H1 (cell line): ENCODE data around the gene PACSIN2. TPM values are rescaled to one million over a fixed set of nuclear protein-coding genes. Genes with fewer than 3 reads are reported as not detected.

Source experiments
- CTCF ChIA-PET: fragments of 300-600 bp; sonication (Branson Sonifier 250); formaldehyde crosslinking; loops from one replicate; lab custom pipeline; 2021; ENCODE audit not compliant: partially characterized antibody; lab: Charles Lee
- POLR2A ChIA-PET: fragments of 300-600 bp; sonication (Branson Sonifier 250); formaldehyde crosslinking; loops from one replicate; lab custom pipeline; 2021; ENCODE audit warnings: inconsistent platforms; ENCODE audit not compliant: partially characterized antibody; lab: Charles Lee
- DNase-seq, 2 experiments: peaks; one replicate each; pipeline versions ENCODE4 v3.0.0 to v3.0.0-alpha.2; 2010 to 2022; ENCODE audit warnings: low spot score in 2 of 2, low read depth in 1 of 2, mixed read lengths in 1 of 2
- FAIRE-seq: peaks from 2 replicates; lab custom pipeline; 2011; peaks lifted over from hg19 to GRCh38; lab: Jason Lieb, UNC
- H2AFZ ChIP-seq: 2 replicates; pipeline ENCODE4 v1.8.1; 2012; ENCODE audit warnings: low read length, inconsistent platforms
- H2AK5ac ChIP-seq: 2 replicates; pipeline ENCODE4 v1.6.1; 2013; ENCODE audit warnings: low read depth, low read length
- H2BK120ac ChIP-seq: replicated peaks from 2 replicates; pipeline ENCODE3; 2013; ENCODE audit warnings: low read depth, low read length, inconsistent platforms
- H2BK12ac ChIP-seq: 2 replicates; pipeline ENCODE4 v1.6.1; 2013; ENCODE audit warnings: low read depth, low read length
- H2BK15ac ChIP-seq: 2 replicates; pipeline ENCODE4 v1.6.1; 2013; ENCODE audit warnings: low read length
- H2BK20ac ChIP-seq: 2 replicates; pipeline ENCODE4 v1.6.1; 2013; ENCODE audit warnings: low read length
- H2BK5ac ChIP-seq: 2 replicates; pipeline ENCODE4 v1.6.1; 2013; ENCODE audit warnings: low read depth, low read length
- H3K14ac ChIP-seq: 2 replicates; pipeline ENCODE4 v1.6.1; 2013; ENCODE audit warnings: inconsistent platforms; ENCODE audit not compliant: insufficient read length
- H3K18ac ChIP-seq: 2 replicates; pipeline ENCODE4 v1.6.1; 2013; ENCODE audit warnings: low read length; ENCODE audit errors: extremely low read depth
- H3K23ac ChIP-seq: 2 replicates; pipeline ENCODE4 v1.6.1; 2013; ENCODE audit warnings: inconsistent platforms; ENCODE audit not compliant: insufficient read length
- H3K23me2 ChIP-seq: 2 replicates; pipeline ENCODE4 v1.6.1; 2013; ENCODE audit warnings: low read depth, low read length
- H3K27ac ChIP-seq: 2 replicates; pipeline ENCODE4 v1.6.1; 2011; ENCODE audit warnings: low read depth, low read length, inconsistent platforms
- H3K27me3 ChIP-seq, 4 experiments: replicated peaks in 1 of 4; 1 replicate in 1 of 4; 2 replicates in 3 of 4; pipeline versions ENCODE4 v1.6.1 to v1.8.1; 2011 to 2013; ENCODE audit warnings: low read length in 3 of 4, mild to moderate bottlenecking in 3 of 4, inconsistent platforms in 2 of 4, mixed read lengths in 2 of 4, moderate library complexity in 1 of 4; ENCODE audit not compliant: control insufficient read depth in 3 of 4, insufficient read depth in 3 of 4; ENCODE audit errors: extremely low read depth in 1 of 4
- H3K36me3 ChIP-seq, 4 experiments: 2 replicates each; pipeline versions ENCODE4 v1.6.1 to v1.8.1; 2011 to 2013; ENCODE audit warnings: mild to moderate bottlenecking in 4 of 4, low read length in 3 of 4, moderate library complexity in 2 of 4, control low read depth in 1 of 4, inconsistent platforms in 1 of 4; ENCODE audit not compliant: insufficient read depth in 4 of 4, control insufficient read depth in 2 of 4
- H3K4ac ChIP-seq: replicated peaks from 2 replicates; pipeline ENCODE3; 2013; ENCODE audit warnings: low read length, low read depth, mixed read lengths, inconsistent platforms; ENCODE audit not compliant: insufficient read length
- H3K4me1 ChIP-seq, 4 experiments: replicated peaks in 1 of 4; 1 replicate in 1 of 4; 2 replicates in 3 of 4; pipeline versions ENCODE4 v1.6.1 to v1.8.1; 2011 to 2013; ENCODE audit warnings: low read length in 3 of 4, inconsistent platforms in 2 of 4, mixed read lengths in 1 of 4; ENCODE audit not compliant: insufficient read depth in 4 of 4, control insufficient read depth in 3 of 4
- H3K4me2 ChIP-seq, 2 experiments: 2 replicates each; pipeline versions ENCODE4 v1.6.1 to v1.8.1; 2011 to 2013; ENCODE audit warnings: low read depth in 2 of 2, low read length in 2 of 2, control low read depth in 1 of 2, inconsistent platforms in 1 of 2, mild to moderate bottlenecking in 1 of 2; ENCODE audit not compliant: insufficient read depth in 1 of 2
- H3K4me3 ChIP-seq, 4 experiments: fragments of 200-600, 300-600 bp in 1 of 4; sonication (generic), shearing (Covaris generic), sonication (Bioruptor Twin) in 1 of 4; 2 replicates each; pipeline versions ENCODE4 v1.5.1 to v1.8.1; 2011 to 2016; ENCODE audit warnings: low read length in 4 of 4, low read depth in 3 of 4, control low read depth in 2 of 4, inconsistent platforms in 2 of 4, mild to moderate bottlenecking in 2 of 4, mixed read lengths in 1 of 4, moderate library complexity in 1 of 4; ENCODE audit not compliant: insufficient read depth in 2 of 4; ENCODE audit errors: extremely low read depth in 1 of 4
- H3K56ac ChIP-seq: replicated peaks from 2 replicates; pipeline ENCODE3; 2013; ENCODE audit warnings: low read depth, mild to moderate bottlenecking, mixed read lengths, low read length, inconsistent platforms; ENCODE audit not compliant: insufficient read length
- H3K79me1 ChIP-seq: 2 replicates; pipeline ENCODE4 v1.6.1; 2013; ENCODE audit warnings: low read depth, low read length, control low read depth
- H3K79me2 ChIP-seq, 2 experiments: 2 replicates each; pipeline versions ENCODE4 v1.6.1 to v1.8.1; 2012 to 2013; ENCODE audit warnings: low read length in 2 of 2, mild to moderate bottlenecking in 2 of 2, inconsistent platforms in 1 of 2; ENCODE audit not compliant: insufficient read depth in 2 of 2, control insufficient read depth in 1 of 2
- H3K9ac ChIP-seq, 4 experiments: replicated peaks in 1 of 4; 1 replicate in 1 of 4; 2 replicates in 3 of 4; pipeline versions ENCODE4 v1.6.1 to v1.8.1; 2011 to 2013; ENCODE audit warnings: low read depth in 3 of 4, low read length in 3 of 4, control low read depth in 2 of 4, mild to moderate bottlenecking in 2 of 4, moderate library complexity in 2 of 4, inconsistent platforms in 1 of 4; ENCODE audit errors: extremely low read depth in 1 of 4
- H3K9me3 ChIP-seq, 2 experiments: 2 replicates each; pipeline versions ENCODE4 v1.6.1 to v1.8.1; 2012 to 2013; ENCODE audit warnings: mild to moderate bottlenecking in 2 of 2, moderate library complexity in 2 of 2, control low read depth in 1 of 2, inconsistent platforms in 1 of 2, low read depth in 1 of 2, low read length in 1 of 2, mixed read lengths in 1 of 2; ENCODE audit not compliant: insufficient read depth in 2 of 2
- H4K20me1 ChIP-seq, 2 experiments: replicated peaks in 1 of 2; 2 replicates each; pipeline versions ENCODE3 to v1.8.1; 2011 to 2013; ENCODE audit warnings: inconsistent platforms in 2 of 2, low read length in 2 of 2, mild to moderate bottlenecking in 1 of 2; ENCODE audit not compliant: insufficient read depth in 2 of 2, control insufficient read depth in 1 of 2
- H4K5ac ChIP-seq: 2 replicates; pipeline ENCODE4 v1.6.1; 2013; ENCODE audit warnings: low read length, low read depth, mixed read lengths, inconsistent platforms; ENCODE audit not compliant: insufficient read length
- H4K8ac ChIP-seq: 2 replicates; pipeline ENCODE4 v1.8.0; 2013; ENCODE audit warnings: mild to moderate bottlenecking, moderate library complexity, low read length, inconsistent platforms; ENCODE audit not compliant: insufficient read depth; ENCODE audit errors: extremely low read depth
- H4K91ac ChIP-seq: replicated peaks from 2 replicates; pipeline ENCODE3; 2013; ENCODE audit warnings: low read length, mixed read lengths, inconsistent platforms; ENCODE audit not compliant: insufficient read length
- CREB1 ChIP-seq: IDR thresholded peaks from 2 replicates; pipeline ENCODE4 v1.6.1; 2012; ENCODE audit warnings: inconsistent platforms
- E2F6 ChIP-seq: IDR thresholded peaks from 2 replicates; pipeline ENCODE4 v1.6.1; 2012; ENCODE audit warnings: inconsistent platforms
- MAX ChIP-seq: IDR thresholded peaks from 2 replicates; pipeline ENCODE4 v1.6.1; 2012; ENCODE audit warnings: inconsistent platforms
- WGBS, 2 experiments: shearing (Covaris generic) in 1 of 2; methylation state at CpG; one replicate each; pipeline versions ENCODE4 v1.1.6 to v1.1.7; 2013 to 2015; ENCODE audit warnings: low lambda C conversion rate in 2 of 2, mixed read lengths in 2 of 2, inconsistent platforms in 1 of 2, low coverage in 1 of 2, missing lambda C conversion rate in 1 of 2; ENCODE audit not compliant: insufficient replicate concordance in 2 of 2, insufficient coverage in 1 of 2, insufficient read length in 1 of 2; ENCODE audit errors: extremely low coverage in 1 of 2, missing lambda C conversion rate in 1 of 2; 5-methylcytosine and 5-hydroxymethylcytosine counted together
- polyA plus RNA-seq, 7 experiments: library from polyadenylated mRNA; depleted of rRNA in 3 of 7; stranded (reverse) in 5 of 7; unstranded in 2 of 7; fragments of >200 nt in 5 of 7; fragments of 200-250 nt in 2 of 7; gene quantifications; 1 replicate in 5 of 7; 2 replicates in 1 of 7; 4 replicates in 1 of 7; pipeline versions ENCODE4 v1.2.1 to v1.2.3, GENCODE V29; 2011 to 2013; ENCODE audit warnings: missing spikeins in 2 of 7, mixed read lengths in 2 of 7
- total RNA-seq: library from RNA; stranded (reverse); fragmentation: NEBNext Ultra II Directional; extraction: Animal tissue kit (Norgen Biotek cat#: 25700); gene quantifications from 2 replicates; pipeline ENCODE4 v1.2.1, GENCODE V29; 2021

The PACSIN2 gene
- total and polyA plus RNA-seq, 2 of the 8 experiments (the other 6 are each of a cell fraction or from before 2014, with no cell fraction given), result 44.8 to 64.2 TPM

GRCh38 chr22:42974223-42974622 is 40.7 kb downstream of the PACSIN2 start:
- no peak overlapping the region for H2BK12ac ChIP-seq
- H3K4me1 ChIP-seq, result peaks cover 5 to 19% (median 14%) of the 10 kb centered on the region in 4 experiments
- H2BK20ac ChIP-seq, result no peak overlapping the region
- no peak overlapping the region for H3K4me2 ChIP-seq
- no peak overlapping the region for H2BK5ac ChIP-seq
- peaks cover 5 to 29% of the 10 kb centered on the region in 2 experiments for H4K20me1 ChIP-seq
- no peak overlapping the region for H4K8ac ChIP-seq
- CTCF ChIA-PET, result interaction anchor here (0.9 to 1.6 kb wide), 2 partner anchors 15 to 46 kb away, joined by 3 read pairs; no protein-coding TSS in a partner anchor
- no peak overlapping the region for H2AFZ ChIP-seq
- TF ChIP-seq CREB1 (no peak), E2F6 (no peak), MAX (no peak)
- TF ChIP-seq, all 59 proteins: peak for 0
- H3K27me3 ChIP-seq, result no peaks in the 10 kb centered on the region
- H3K23ac ChIP-seq, result no peak overlapping the region
- H3K4me3 ChIP-seq, result no peak overlapping the region
- no peak overlapping the region for H2BK120ac ChIP-seq
- FAIRE-seq (no peak), DNase-seq (no peak)
- peaks cover 0 to 16% of the 10 kb centered on the region in 2 experiments; a peak in 2 of 4 replicates for H3K9me3 ChIP-seq
- H3K23me2 ChIP-seq, result no peaks in the 10 kb centered on the region
- no peak overlapping the region for H3K18ac ChIP-seq
- no peak overlapping the region for H2BK15ac ChIP-seq
- POLR2A ChIA-PET, result interaction anchor here (1.0 to 2.5 kb wide), 3 partner anchors 15 to 40 kb away, joined by 3 to 6 read pairs (median 4); partner anchors contain the start of gene PACSIN2
- H3K79me1 ChIP-seq, result peaks cover 9% of the 10 kb centered on the region; the same call in 1 of the 2 replicates
- no peak overlapping the region for H4K91ac ChIP-seq
- 96% methylated on average over 3 of the region's 3 CpGs; no CpG with 5 or more reads in 1 of the 2 experiments for WGBS, 2 experiments
- H3K79me2 ChIP-seq, result peaks cover 3 to 85% of the 10 kb centered on the region in 2 experiments; a peak in 3 of 4 replicates
- no peak overlapping the region for H2AK5ac ChIP-seq
- no peak overlapping the region for H4K5ac ChIP-seq
- H3K4ac ChIP-seq, result no peak overlapping the region
- no peak overlapping the region for H3K56ac ChIP-seq
- no peak overlapping the region for H3K9ac ChIP-seq
- no peak overlapping the region for H3K27ac ChIP-seq
- peaks cover 0 to 6% (median 0%) of the 10 kb centered on the region in 4 experiments; a peak in 1 of 8 replicates for H3K36me3 ChIP-seq
- no peak overlapping the region for H3K14ac ChIP-seq
